PFSK-1 (cell line): ENCODE data around the gene DAB2.

Source experiments
- FOXP2 ChIP-seq: optimal IDR thresholded peaks from 2 replicates; pipeline ENCODE3; 2011; ENCODE audit warnings: borderline replicate concordance, control low read depth, inconsistent platforms; ENCODE audit not compliant: insufficient read depth; ENCODE audit errors: extremely low read length, extremely low read depth
- POLR2AphosphoS5 ChIP-seq: IDR thresholded peaks from 2 replicates; pipeline ENCODE4 v1.6.1; 2012; ENCODE audit warnings: low read depth, mild to moderate bottlenecking, control low read depth, low read length, moderate library complexity
- SIN3A ChIP-seq: IDR thresholded peaks from 2 replicates; pipeline ENCODE4 v1.6.1; 2012; ENCODE audit warnings: mild to moderate bottlenecking, low read length, moderate library complexity, borderline replicate concordance; ENCODE audit not compliant: insufficient read depth
- TAF1 ChIP-seq: IDR thresholded peaks from 2 replicates; pipeline ENCODE4 v1.6.1; 2012; ENCODE audit warnings: low read length, control low read depth, borderline replicate concordance; ENCODE audit not compliant: insufficient read depth
- TF ChIP-seq, protein P1 (sequence below), 2 experiments: IDR thresholded peaks; 2 replicates each; pipeline versions ENCODE4 v1.6.1 to v1.8.0; 2011 to 2012; ENCODE audit warnings: low read depth in 2 of 2, low read length in 2 of 2, control low read depth in 1 of 2, inconsistent platforms in 1 of 2, mild to moderate bottlenecking in 1 of 2, moderate library complexity in 1 of 2; ENCODE audit not compliant: insufficient read depth in 1 of 2

Gene DAB2

DNA sequence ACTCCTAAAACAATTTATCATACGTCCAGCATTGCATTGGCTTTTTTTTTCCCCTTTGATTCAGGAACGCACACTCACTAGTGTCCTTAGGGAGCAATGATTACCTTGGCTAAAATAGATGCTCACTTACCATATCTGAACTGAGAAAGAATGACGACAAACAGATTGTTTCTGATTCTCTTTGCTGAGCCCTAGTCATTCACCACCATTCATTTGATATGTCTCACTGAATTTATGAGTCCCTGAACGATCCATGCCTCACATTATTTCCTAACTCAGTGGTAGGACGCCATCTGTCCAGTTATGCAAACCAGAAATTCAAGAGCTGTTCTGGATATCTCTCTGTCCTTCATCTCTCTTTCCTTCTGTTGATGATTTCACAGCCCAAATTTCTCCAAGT, 39.3 kb upstream of the DAB2 start:
- TF ChIP-seq POLR2AphosphoS5 (no peak), TAF1 (no peak), SIN3A (no peak), FOXP2 (no peak)
- TF ChIP-seq, protein P1, sequence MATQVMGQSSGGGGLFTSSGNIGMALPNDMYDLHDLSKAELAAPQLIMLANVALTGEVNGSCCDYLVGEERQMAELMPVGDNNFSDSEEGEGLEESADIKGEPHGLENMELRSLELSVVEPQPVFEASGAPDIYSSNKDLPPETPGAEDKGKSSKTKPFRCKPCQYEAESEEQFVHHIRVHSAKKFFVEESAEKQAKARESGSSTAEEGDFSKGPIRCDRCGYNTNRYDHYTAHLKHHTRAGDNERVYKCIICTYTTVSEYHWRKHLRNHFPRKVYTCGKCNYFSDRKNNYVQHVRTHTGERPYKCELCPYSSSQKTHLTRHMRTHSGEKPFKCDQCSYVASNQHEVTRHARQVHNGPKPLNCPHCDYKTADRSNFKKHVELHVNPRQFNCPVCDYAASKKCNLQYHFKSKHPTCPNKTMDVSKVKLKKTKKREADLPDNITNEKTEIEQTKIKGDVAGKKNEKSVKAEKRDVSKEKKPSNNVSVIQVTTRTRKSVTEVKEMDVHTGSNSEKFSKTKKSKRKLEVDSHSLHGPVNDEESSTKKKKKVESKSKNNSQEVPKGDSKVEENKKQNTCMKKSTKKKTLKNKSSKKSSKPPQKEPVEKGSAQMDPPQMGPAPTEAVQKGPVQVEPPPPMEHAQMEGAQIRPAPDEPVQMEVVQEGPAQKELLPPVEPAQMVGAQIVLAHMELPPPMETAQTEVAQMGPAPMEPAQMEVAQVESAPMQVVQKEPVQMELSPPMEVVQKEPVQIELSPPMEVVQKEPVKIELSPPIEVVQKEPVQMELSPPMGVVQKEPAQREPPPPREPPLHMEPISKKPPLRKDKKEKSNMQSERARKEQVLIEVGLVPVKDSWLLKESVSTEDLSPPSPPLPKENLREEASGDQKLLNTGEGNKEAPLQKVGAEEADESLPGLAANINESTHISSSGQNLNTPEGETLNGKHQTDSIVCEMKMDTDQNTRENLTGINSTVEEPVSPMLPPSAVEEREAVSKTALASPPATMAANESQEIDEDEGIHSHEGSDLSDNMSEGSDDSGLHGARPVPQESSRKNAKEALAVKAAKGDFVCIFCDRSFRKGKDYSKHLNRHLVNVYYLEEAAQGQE (IDR thresholded peaks at IDR 0.05; ENCODE audit: insufficient read depth in 1 of 2, low read depth in 2 of 2, low read length in 2 of 2): no peak

DNA sequence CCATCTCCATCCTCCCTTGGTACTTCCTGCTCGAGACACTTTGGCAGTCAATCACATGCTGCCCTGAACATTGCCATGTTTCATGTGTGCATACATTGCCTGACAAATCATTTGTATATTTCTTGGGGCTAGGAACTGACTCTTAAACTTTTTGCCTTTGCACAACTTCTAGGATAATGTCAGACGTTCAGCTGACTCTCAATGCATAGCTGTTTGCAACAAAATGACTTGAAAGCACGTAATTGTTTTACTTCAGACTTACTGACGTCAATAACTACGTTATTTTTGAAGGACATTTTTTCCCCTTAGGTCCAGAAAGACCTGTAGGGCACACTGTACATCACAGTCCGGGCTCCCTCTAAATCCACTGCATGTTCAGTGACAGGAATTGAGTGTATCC, 37.4 kb upstream of the DAB2 start:
- TF ChIP-seq FOXP2 (no peak), POLR2AphosphoS5 (no peak)
- TF ChIP-seq, protein P1 (IDR thresholded peaks at IDR 0.05; ENCODE audit: insufficient read depth in 1 of 2, low read depth in 2 of 2, low read length in 2 of 2): no peak

DNA sequence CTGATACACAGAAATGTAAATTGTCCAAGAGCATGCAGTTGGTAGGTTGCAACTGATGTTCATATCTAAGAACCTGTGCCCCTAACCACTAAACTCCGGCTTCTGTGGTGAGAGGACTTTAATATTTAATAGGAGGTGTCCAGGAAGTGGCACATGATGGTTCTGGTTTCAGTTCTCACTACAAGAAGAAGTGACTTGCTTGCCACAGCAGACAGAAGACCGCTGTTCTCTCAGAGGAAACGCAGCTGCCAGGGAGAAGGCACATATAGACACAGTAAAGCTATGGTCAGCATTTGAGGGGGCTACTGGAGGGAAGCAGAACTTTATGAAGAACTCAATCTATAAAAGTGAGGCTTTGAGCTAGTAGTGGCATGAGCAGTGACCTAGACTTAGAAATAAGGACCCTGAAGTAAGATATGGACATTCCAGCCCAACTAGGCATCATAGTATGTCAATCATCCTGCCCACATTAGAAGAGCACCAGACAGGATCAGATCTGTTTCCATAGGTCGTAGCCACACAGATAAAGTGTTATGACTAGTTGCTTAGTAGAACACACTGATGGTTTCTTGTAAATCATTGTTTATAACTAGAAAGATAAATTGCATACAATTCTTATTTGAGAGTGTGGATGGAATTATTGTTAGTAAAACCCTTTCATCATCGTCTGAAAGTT, 36.4 kb upstream of the DAB2 start:
- TF ChIP-seq TAF1 (no peak), POLR2AphosphoS5 (no peak), SIN3A (no peak), FOXP2 (no peak)
- TF ChIP-seq, protein P1 (IDR thresholded peaks at IDR 0.05; ENCODE audit: insufficient read depth in 1 of 2, low read depth in 2 of 2, low read length in 2 of 2): no peak

DNA sequence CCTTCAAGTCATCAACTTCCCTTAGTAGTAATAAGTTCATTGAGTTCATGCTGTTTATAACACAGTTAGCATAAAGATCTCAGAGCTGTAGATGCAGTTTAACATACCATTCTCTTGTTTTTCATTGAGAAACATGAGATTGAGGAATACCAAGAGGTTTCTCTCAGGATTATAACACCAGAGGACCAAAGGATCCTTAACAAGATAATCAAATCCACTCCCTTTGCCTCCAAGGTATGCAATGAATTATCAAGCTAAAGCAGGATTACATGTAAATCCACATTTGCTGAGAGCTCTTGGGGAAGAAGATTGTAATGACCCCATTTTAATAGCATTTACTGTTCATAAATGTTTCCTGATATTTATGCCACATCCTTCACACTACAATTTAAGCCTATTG, 35.1 kb upstream of the DAB2 start:
- no peak for TF ChIP-seq SIN3A
- TF ChIP-seq, protein P1 (IDR thresholded peaks at IDR 0.05; ENCODE audit: insufficient read depth in 1 of 2, low read depth in 2 of 2, low read length in 2 of 2): no peak
- TF ChIP-seq FOXP2: no peak
- TF ChIP-seq TAF1: no peak
- no peak for TF ChIP-seq POLR2AphosphoS5

DNA sequence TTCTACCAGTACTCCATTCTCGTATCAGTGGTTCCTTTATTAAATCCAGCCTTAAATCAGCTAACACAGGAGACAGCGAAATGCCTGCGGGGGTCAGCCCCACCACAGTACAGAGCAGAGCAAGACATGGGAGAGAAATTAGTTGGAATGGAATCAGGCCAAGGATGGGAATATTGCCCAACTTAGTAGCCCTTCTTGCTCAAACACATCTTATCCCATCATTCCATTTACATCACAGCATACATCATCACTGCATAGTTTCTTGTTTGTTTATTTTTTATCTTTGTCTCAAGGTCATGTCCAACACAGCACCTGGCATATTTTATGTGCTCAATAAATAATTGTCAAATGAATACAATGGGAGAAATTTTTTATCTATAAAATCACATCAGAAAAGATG, 34.3 kb upstream of the DAB2 start:
- TF ChIP-seq, protein P1 (IDR thresholded peaks at IDR 0.05; ENCODE audit: insufficient read depth in 1 of 2, low read depth in 2 of 2, low read length in 2 of 2): no peak
- TF ChIP-seq POLR2AphosphoS5 (no peak), SIN3A (no peak), FOXP2 (no peak), TAF1 (no peak)
